ENCODE results near the gene CELF2. TPM values are rescaled to one million over a fixed set of nuclear protein-coding genes. Genes with fewer than 3 reads are reported as not detected.

CELF2 gene
- total and polyA plus RNA-seq, 12 donors = 13.0 to 90.9 (median 80.9) TPM

- ATAC-seq = no peak
- peaks cover 0 to 7% (median 0%) of the 10 kb centered on the region in 9 donors for H3K4me1 ChIP-seq
- 91 to 96% methylated on average over 16 of the region's 16 CpGs for WGBS, 2 donors
- no peak overlapping the region for H3K4me3 ChIP-seq
- peaks cover 0 to 8% (median 0%) of the 10 kb centered on the region in 7 donors for H3K27me3 ChIP-seq
- TF ChIP-seq CTCF (IDR thresholded peaks at IDR 0.05) = no peak
- intact Hi-C loops (cut with DNase I) = no loop called here
- no peak overlapping the region for H3K27ac ChIP-seq
- DNase-seq = no peak
- H3K36me3 ChIP-seq = no peaks in the 10 kb centered on the region
- H3K9me3 ChIP-seq = no peaks in the 10 kb centered on the region
Measured at GRCh38 chr10:11007476-11008020, 10.1 kb upstream of the CELF2 start.

GRCh38 chr10:11009471-11010308 lies 8.0 kb upstream of the CELF2 start:
- Histone ChIP-seq H3K9me3 (no peaks in the 10 kb centered on the region), H3K27me3 (peaks cover 0 to 8% (median 0%) of the 10 kb centered on the region in 7 donors), H3K4me3 (no peak overlapping the region), H3K4me1 (peaks cover 0 to 25% (median 11%) of the 10 kb centered on the region in 9 donors), H3K27ac (no peak overlapping the region), H3K36me3 (no peaks in the 10 kb centered on the region)
- peak in 1 of 8 donors; percentile 48 for ATAC-seq
- WGBS, 2 donors = 90 to 92% methylated on average over 13 of the region's 13 CpGs
- intact Hi-C loops (cut with DNase I) = loop anchor here in 1 of 10 donors (10.0 kb wide), 2 partner anchors 135 to 195 kb away; no protein-coding TSS in a partner anchor
- DNase-seq = no peak
- TF ChIP-seq CTCF (IDR thresholded peaks at IDR 0.05) = no peak

- intact Hi-C loops (cut with DNase I) = loop anchor here in 1 of 10 donors (10.0 kb wide), 2 partner anchors 136 to 196 kb away; no protein-coding TSS in a partner anchor
- H3K27ac ChIP-seq = no peak overlapping the region
- H3K4me3 ChIP-seq = no peak overlapping the region
- TF ChIP-seq CTCF (IDR thresholded peaks at IDR 0.05) = no peak
- peaks cover 0 to 16% (median 0%) of the 10 kb centered on the region in 7 donors for H3K27me3 ChIP-seq
- H3K4me1 ChIP-seq = peaks cover 0 to 34% (median 18%) of the 10 kb centered on the region in 9 donors
- DNase-seq (no peak), ATAC-seq (no peak)
- H3K9me3 ChIP-seq = no peaks in the 10 kb centered on the region
- H3K36me3 ChIP-seq = no peaks in the 10 kb centered on the region
- 88 to 96% methylated on average over 6 of the region's 6 CpGs for WGBS, 2 donors
Measured at GRCh38 chr10:11010582-11010981, 7.1 kb upstream of the CELF2 start.

- WGBS, 2 donors = 93 to 95% methylated on average over 2 of the region's 2 CpGs
- no peaks in the 10 kb centered on the region for H3K9me3 ChIP-seq
- DNase-seq (no peak), ATAC-seq (no peak)
- H3K4me3 ChIP-seq = no peak overlapping the region
- H3K27me3 ChIP-seq = peaks cover 0 to 25% (median 0%) of the 10 kb centered on the region in 7 donors
- H3K4me1 ChIP-seq = peaks cover 0 to 42% (median 22%) of the 10 kb centered on the region in 9 donors
- no peak for TF ChIP-seq CTCF (IDR thresholded peaks at IDR 0.05)
- peak overlapping the region in 1 of 10 donors; percentile 92 for H3K27ac ChIP-seq
- H3K36me3 ChIP-seq = no peaks in the 10 kb centered on the region
- intact Hi-C loops (cut with DNase I) = loop anchor here in 1 of 10 donors (10.0 kb wide), 2 partner anchors 137 to 197 kb away; no protein-coding TSS in a partner anchor
Measured at GRCh38 chr10:11011436-11011835, 6.2 kb upstream of the CELF2 start.
